HG02798 (cell line): ENCODE measurements around the gene CD160.
A peak's percentile ranks its signal among the peaks of the same experiment; 100 is the strongest.
"Not testable (repeated sequence)": the region's sequence is repeated elsewhere in the genome, so short reads cannot be mapped to it uniquely, and the experiment has no call there.

Source experiments
- ATAC-seq: cut with Tn5 transposase; IDR thresholded peaks from one replicate; pipeline ENCODE4 v1.9.1; 2021; ENCODE audit warnings: mild to moderate bottlenecking; ENCODE audit not compliant: unreplicated experiment, poor library complexity

CD160 gene

GRCh38 chr1:145708063-145708462 lies 11.2 kb upstream of the CD160 start:
- ATAC-seq: no peak

DNA sequence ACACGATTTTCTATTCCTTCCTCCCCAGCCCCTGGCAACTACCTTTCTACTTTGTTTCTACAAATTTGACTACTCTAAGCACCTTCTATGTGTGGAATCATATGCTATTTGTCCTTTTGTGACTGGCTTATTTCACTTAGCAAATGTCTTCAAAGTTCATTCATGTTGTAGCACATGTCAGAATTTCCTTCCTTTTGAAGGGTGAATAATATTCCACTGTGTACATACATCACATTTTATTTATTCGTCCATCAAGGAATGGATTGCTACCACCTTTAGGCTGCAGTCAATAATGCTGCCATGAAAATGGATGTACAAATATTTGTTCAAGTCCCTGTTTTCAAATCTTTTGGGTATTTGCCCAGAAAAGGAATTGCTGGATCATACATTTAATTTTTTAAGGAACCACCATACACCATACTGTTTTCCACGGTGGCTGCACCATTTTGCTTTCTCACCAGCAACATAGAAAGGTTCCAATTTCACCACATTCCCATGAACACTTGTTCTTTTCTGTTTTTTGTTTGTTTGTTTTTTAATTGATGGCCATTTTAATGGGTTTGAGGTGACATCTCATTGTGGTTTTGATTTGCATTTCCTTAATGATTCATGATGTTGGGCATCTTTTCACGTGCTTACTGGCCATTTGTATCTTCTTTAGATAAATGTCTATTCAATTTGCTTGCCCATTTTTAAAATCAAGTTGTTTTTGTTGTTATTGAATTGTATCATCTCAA lies 8.8 kb upstream of the CD160 start:
- ATAC-seq: no peak

DNA sequence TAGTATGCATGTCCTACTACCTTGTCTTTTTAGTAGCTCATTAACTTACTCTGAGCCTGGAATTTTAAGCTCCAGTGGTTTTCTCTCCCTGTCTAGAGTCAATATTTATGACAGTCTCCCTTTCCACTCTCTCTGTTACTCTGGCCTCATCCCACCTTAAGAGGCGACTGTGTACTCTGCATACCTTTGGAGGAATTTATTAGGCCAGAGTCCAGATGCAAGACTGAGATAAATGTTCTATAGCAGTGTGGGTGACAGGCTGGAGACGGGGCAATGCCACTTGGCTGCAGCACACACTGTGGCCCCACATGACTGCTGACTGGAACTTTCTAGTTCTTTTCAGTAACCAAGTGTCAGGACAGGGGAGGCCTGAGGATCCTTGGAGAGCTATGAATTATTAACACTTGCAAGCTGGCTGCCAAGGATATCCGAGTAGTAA lies 8.1 kb upstream of the CD160 start:
- ATAC-seq: no peak

GRCh38 chr1:145714524-145715111 lies 4.7 kb upstream of the CD160 start:
- no peak for ATAC-seq

DNA sequence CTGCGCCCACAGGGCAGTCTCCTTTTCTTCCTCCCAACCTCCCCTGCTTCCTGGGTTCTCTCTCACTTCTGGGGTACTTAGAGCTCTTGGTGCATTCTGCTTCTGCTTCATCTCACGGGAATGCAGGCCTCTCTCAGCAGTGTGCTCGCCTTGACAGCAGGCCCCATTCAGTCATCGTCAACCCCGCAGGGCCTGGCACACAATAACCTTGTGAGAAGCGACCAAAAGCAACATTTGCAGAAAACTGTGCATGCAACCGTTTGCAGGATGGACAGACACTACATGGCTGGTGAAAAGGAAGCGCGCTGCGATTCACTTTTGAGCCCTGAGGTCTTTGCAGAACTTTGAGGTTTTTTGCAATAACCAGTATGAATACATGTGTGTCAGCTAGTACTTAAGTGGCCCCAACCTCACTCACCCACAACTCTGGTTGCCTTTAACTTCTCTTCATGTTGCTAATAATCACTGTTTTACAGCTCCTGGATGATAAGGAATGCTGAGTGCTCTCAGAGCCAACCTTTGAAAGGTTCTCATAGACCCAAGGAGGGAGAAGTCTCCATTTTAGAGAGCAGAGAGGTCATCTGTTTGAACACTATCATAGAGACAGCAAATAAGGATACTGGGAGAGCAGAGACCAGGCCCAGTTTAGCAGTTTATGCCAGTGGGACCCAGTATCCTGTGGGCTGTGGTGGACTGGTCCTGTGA lies 2.5 kb upstream of the CD160 start:
- no peak for ATAC-seq

DNA sequence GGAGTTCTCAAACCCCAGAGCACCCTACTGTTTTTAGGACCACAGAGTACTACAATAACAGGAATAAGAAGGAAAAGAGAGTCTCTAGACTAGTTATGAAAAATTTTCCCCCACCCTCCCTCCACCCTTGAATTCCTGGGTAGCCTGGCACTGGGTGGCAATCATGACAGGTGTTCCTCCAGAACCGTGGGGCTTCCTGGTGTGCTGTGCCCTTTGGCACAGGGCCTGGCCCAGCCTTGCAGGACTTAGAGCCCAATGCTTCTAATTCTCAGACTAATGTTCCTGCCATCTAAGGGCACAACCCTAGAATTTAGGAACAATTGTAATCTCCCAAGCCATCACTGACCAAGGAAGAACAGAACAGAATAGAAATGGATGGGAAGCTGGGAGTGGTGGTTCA lies 1.5 kb upstream of the CD160 start:
- ATAC-seq: no peak

DNA sequence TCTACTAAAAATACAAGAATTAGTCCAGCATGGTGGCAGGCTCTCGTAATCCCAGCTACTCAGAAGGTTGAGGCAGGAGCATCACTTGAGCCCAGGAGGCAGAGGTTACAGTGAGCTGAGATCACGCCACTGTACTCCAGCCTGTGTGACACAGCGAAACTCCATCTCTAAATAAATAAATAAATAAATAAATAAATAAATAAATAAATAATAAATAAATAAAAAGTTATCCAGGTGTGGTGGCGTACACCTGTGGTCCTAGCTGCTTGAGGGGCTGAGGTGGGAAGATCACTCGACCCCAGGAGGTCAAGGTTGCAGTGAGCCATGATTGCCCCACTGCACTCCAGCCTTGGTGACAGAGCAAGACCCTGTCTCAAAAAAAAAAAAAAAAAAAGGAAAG lies 834 bp upstream of the CD160 start:
- ATAC-seq: not testable (repeated sequence)

DNA sequence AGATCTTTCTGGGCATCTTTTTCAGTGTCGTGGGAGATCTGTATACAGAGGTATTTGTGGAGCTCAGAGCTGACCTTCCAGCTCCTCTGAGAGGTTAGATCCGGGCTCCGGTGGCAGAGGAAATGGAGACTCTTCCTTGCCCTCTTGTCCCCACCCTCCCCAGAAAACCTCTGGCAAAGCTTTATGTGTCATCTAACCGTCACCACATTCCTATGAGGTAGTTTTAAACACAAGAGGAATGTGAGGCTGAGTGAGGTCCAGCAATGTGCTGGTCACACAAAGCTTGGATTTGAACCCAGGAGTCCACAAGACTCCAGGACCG lies 1.2 kb downstream of the CD160 start:
- no peak for ATAC-seq

- ATAC-seq: peak; percentile 81
These were observed 1.8 kb downstream of the CD160 start for GRCh38 chr1:145720878-145721671.

DNA sequence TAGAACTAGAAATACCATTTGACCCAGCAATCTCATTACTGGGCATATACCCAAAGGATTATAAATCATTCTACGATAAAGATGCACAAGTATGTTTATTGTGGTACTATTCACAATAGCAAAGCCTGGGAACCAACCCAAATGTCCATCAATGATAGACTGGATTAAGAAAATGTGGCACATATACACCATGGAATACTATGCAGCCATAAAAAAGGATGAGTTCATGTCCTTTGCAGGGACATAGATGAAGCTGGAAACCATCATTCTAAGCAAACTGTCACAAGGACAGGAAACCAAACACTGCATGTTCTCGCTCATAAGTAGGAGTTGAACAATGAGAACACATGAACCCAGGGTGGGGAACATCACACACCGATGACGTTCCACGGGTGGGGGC lies 6.9 kb downstream of the CD160 start:
- not testable (repeated sequence) for ATAC-seq

DNA sequence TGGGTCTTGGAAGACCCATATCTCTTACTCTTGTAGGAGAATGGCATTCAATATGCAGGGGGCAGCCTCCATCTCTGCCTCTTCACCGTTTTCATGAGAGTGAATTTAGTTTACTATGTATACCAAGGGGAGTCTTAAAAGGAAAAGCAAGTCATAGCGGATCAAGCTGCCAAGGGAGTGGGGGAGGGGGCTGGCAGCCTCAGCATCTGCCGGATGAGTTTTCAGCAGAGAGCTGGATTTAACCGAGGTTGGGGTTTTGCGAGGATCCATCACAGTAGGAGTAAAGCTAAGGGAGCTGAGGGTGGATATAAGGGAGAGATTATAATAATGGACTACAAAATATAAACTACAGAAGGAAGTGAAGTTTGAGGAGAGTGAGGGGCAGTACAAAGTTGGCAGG lies 9.9 kb downstream of the CD160 start:
- no peak for ATAC-seq

DNA sequence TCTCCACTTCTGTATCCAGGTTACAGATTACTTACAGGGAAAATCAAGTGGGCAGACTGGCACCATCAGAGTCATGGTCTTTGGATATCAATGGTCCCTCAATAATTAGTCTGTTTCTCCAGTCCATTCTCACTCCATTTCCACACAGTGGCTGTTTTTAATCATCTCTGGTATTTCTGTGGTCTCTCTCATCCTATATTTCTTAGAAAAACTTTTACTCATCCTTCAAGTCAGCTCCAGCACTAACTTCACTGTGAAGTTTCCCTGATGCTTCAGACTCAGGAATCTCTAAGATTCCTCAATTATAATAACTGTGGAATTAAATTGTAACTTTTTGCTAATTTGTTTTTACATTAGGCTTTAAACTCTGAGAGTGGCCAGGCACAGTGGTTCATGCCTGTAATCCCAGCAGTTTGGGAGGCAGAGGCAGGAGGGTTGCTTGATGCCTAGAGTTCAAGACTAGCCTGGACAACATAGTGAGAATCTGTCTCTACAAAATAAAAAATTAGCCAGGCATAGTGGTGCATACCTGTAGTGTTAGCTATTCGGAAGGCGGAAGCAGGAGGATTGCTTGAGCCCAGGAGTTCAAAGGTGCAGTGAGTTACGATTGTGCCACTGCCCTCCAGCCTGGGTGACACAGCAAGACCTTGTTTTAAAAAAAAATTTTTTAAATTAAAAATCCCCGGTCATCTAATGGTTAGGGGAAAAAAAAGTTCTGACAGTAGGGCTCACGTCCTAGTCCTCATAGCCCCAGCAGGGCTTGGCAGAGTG lies 10.6 kb downstream of the CD160 start:
- ATAC-seq: no peak

- ATAC-seq: no peak
These were observed 11.2 kb downstream of the CD160 start for GRCh38 chr1:145730467-145730866.

GRCh38 chr1:145730900-145731299 lies 11.6 kb downstream of the CD160 start:
- no peak for ATAC-seq

- no peak for ATAC-seq
These were observed 16.9 kb downstream of the CD160 start for GRCh38 chr1:145736191-145736590.

- ATAC-seq: no peak
These were observed 21.0 kb downstream of the CD160 start for GRCh38 chr1:145740269-145740668.

DNA sequence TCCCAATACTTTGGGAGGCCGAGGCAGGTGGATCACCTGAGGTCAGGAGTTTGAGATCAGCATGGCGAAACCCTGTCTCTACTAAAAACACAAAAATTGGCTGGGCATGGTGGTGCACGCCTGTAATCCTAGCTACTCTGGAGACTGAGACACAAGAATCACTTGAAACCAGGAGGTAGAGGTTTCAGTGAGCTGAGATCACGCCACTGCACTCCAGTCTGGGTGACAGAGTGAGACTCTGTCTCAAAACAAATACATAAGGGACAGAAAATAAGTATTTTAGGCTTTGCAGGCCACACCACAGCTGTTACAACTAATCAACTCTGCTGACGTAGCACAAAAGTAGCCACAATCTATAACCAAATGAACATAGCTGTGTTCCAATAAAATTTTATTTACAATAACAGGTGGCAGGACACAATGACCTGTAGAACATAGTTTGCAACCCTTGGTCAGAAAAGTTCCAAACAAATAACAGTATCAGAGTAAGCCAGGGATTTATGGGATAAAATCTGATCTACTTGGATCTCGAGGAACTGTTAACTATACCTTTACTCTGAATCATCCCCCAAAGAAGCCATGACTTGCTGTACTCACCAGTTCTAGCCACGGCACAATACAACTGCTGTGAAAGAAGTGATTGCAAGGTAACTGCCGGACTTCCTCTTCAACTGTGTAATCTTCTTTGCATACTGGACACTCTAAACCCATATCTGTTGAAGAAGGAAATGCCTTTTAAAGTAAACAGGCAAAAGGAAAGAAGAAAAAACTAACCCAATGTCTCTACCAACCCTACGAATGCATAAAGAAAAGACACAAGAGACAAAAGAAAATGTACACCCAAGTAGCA lies 28.3 kb downstream of the CD160 start:
- ATAC-seq: no peak

GRCh38 chr1:145750426-145750825 lies 31.1 kb downstream of the CD160 start:
- ATAC-seq: no peak

GRCh38 chr1:145751491-145752037 lies 32.3 kb downstream of the CD160 start:
- no peak for ATAC-seq
